C1 segment of cervical spinal cord (tissue), 14 donors: Measurements from ENCODE around the gene RCN2.
A peak's percentile ranks its signal among the peaks of the same experiment; 100 is the strongest.
"Not testable (repeated sequence)": the region's sequence is repeated elsewhere in the genome, so short reads cannot be mapped to it uniquely, and the experiment has no call there.

Source experiments
- DNase-seq, 14 donors: peaks; one replicate each; lab custom pipeline; 2025; lab: John Stamatoyannopoulos, UW

RCN2 gene

DNA sequence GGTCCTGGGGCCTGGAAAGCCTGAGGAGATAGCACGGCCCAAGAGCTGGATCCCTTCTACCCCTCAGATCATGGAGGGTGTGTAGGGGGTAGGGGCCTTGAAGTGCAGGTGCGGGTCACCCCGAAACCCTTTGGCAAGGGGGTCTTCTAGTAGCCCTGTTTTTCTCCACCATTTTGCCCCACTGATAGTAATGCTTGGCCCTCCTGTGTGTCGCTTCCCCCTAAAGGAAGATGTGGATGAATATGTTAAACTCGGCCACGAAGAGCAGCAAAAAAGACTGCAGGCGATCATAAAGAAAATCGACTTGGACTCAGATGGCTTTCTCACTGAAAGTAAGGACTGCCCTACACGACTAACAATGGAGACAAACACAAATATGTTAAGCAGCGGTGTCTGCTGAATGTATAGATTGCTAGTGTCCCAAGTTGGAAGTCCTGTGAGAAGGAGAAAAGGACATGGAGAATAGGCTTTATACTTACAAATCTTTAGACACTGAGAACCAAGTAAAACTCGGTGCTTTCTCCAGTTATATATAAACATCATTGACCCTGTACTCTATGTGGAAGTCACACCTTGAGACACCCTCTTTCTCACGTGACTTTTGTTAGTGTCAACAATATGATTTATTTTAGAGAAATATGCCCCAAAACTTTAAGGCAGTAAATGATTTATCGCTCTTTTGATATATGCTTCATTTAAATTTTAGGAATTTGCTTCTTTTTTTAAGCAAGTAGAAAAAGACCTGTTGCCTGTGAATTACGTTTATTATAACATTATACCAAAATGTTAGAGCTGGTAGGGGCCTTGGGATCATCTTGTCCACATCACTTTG, 802 bp downstream of the RCN2 start:
- no peak for DNase-seq

GRCh38 chr15:76935620-76936019, 4.1 kb downstream of the RCN2 start:
- DNase-seq, result no peak

DNA sequence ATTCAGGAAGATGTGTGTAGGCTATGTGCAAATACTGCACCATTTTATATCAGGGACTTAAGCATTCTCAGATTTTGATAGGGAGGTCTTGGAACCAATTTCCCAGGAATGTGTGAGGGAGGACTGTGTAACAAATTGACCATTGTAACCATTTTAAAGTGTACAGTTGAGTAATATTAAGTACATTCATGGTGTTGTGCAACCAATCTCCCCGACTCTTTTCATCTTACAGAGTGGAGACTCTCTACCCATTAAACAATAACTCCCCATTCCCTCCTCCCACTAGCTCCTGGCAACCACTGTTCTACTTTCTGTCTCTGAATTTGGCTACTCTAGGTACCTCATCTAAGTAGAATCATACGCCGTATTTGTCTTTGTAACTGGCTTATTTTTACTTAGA, 5.1 kb downstream of the RCN2 start:
- no peak for DNase-seq

GRCh38 chr15:76938752-76939151, 7.2 kb downstream of the RCN2 start:
- no peak for DNase-seq

- DNase-seq, result no peak
These were observed 8.2 kb downstream of the RCN2 start for GRCh38 chr15:76939715-76940114.

DNA sequence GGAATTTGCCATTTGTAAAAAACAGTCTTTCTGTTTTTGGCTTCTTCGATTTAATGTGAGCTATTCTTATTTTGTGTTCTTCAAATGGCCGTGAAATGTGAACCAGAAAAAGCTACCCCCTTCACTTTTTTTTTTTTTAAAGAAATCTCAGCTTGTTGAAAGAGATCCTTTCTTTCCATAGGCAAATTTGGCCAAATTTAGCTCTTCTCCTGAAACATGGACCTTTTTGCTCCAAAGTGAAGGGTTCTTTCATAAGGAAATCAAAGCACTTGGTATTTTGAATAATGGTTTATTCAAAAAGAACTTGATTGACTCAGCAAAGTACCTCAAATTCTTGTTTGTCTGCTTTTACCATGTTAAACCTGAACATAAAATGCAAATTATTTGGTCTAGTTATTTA, 10.1 kb downstream of the RCN2 start:
- no peak for DNase-seq

DNA sequence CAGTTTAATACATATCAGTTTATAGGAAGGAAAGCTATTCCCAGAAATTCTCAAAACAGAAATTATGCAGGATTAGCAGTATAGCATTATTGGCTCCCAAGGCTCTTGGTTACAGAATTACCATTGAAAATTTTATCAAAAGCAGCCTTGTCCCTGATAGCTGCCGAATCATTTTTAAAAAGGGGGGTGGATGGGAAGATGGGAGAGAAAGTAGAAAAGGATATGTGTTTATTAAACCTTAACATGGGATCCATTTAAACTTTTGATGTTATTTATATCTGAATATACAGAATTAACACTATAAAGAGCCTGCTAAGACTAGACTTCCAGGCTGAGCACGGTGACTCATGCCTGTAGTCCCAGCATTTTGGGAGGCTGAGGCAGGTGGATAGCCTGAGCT, 10.8 kb downstream of the RCN2 start:
- DNase-seq, result no peak

GRCh38 chr15:76945494-76946093, 14.0 kb downstream of the RCN2 start:
- no peak for DNase-seq

DNA sequence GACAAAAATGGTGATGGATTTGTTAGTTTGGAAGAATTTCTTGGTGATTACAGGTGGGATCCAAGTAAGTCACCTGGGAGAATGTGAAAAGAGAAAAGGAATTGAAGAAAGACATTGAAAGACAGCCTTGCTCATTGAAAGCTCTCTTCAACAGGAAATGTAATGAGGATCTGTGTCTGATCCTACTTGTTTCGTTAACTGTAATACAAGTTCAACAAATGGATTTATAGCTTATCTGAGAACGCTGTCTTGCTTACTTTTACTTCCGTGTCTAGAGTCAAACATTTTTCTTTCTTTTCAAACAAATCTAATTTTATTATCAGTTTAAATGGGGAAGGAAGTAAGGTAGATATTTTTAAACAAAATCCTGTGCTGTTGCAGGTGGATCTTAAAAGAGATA, 15.9 kb downstream of the RCN2 start:
- no peak for DNase-seq

GRCh38 chr15:76951220-76951619, 19.7 kb downstream of the RCN2 start:
- DNase-seq, result no peak

GRCh38 chr15:76953913-76954312, 22.4 kb downstream of the RCN2 start:
- no peak for DNase-seq

DNA sequence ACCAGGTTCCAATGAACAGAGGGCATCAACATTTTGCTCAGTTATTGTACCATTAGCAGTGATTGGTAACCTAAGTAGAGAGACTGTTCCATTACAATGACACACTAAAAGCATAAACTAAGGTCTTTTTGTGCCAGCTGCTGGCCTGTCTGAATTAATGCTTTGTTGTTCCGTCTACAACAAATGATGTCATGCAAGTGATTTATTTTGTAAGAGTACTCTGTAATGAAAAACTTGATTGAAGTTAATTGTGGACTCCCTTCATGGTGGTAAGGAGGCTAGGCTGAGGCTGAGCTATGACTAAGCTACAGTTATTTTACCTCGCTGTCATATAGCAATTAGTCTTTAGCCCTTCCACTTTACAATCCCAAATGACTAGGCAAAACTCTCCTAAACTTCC, 23.2 kb downstream of the RCN2 start:
- no peak for DNase-seq

- DNase-seq, result no peak
These were observed 29.9 kb downstream of the RCN2 start for GRCh38 chr15:76961268-76962011.

GRCh38 chr15:76962337-76963013, 30.9 kb downstream of the RCN2 start:
- no peak for DNase-seq

DNA sequence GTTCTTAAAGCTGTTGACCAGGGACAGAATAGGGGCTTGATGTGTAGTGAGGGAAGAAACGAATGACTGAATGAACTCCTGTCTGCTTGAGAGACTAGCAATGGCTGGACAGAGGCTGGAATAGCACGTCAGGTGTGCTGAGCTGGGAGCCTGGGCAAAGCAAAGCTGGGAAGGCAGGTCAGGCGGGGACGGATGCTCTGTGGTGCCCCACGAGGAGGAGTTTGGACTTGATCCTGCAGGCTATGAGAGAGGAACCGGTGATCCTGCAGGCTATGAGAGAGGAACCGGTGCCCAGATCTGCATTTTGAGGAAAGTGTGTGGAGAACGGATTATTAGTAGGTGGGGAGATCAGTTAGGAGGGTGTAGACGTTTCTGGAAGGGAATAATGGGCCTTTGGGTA, 32.0 kb downstream of the RCN2 start:
- no peak for DNase-seq

DNA sequence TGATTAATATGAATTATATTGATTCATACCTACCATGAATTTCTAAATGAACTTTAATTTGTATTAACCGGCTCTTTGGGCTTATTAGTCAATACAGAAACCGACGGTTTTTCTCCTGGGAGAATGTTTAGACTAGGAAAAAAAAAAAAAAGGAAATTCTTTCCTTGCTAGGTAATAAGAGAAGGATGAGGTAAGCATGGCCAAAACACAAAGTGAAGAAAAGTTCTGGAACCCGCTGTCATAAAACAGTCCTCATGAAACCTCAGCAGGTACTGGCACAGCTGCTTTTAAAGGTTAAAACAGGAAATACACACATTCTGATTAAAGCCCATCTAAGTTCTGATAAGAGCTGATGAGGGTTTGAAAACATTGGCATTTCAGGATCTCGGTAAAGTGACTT, 32.6 kb downstream of the RCN2 start:
- no peak for DNase-seq

DNA sequence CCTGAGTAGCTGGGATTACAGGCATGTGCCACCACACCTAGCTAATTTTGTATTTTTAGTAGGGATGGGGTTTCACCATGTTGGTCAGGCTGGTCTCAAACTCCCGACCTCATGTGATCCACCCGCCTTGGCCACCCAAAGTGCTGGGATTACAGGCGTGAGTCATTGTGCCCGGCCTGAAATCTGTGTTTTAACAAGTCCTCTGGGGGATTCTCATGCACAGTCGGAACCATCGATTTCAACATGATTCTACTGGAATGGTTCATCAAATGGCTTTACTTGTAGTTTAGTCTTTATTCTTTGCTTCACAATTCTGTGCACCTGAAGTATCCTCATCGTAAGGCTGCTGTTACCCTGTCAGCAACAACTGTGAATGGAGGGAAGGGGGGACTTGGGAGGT, 34.5 kb downstream of the RCN2 start:
- not testable (repeated sequence) for DNase-seq

GRCh38 chr15:76967067-76967466, 35.5 kb downstream of the RCN2 start:
- DNase-seq, result no peak

GRCh38 chr15:76968306-76968705, 36.8 kb downstream of the RCN2 start:
- DNase-seq, result no peak

- no peak for DNase-seq
These were observed 41.1 kb downstream of the RCN2 start for GRCh38 chr15:76972389-76973361.

GRCh38 chr15:76973362-76973743, 41.8 kb downstream of the RCN2 start:
- peak in 6 of 14 donors; percentile 19 to 53 (median 34) for DNase-seq
